ENCODE results near the gene POLDIP2. TPM values are rescaled to one million over a fixed set of nuclear protein-coding genes. Genes with fewer than 3 reads are reported as not detected.

The POLDIP2 gene
- polyA plus RNA-seq, 3 donors, result 87.4 to 92.1 (median 88.0) TPM

- DNase-seq (ENCODE audit: extremely low read depth in 1 of 11, low read depth in 9 of 11, low spot score in 4 of 11), result no peak
These were observed 29.0 kb downstream of the POLDIP2 start for GRCh38 chr17:28328325-28328724.

- no peak for DNase-seq (ENCODE audit: extremely low read depth in 1 of 11, low read depth in 9 of 11, low spot score in 4 of 11)
These were observed 29.6 kb downstream of the POLDIP2 start for GRCh38 chr17:28327709-28328108.

GRCh38 chr17:28327031-28327607 lies 30.2 kb downstream of the POLDIP2 start:
- no peak for DNase-seq (ENCODE audit: extremely low read depth in 1 of 11, low read depth in 9 of 11, low spot score in 4 of 11)

GRCh38 chr17:28326114-28326513 lies 31.2 kb downstream of the POLDIP2 start:
- no peak for DNase-seq (ENCODE audit: extremely low read depth in 1 of 11, low read depth in 9 of 11, low spot score in 4 of 11)

- DNase-seq (ENCODE audit: extremely low read depth in 1 of 11, low read depth in 9 of 11, low spot score in 4 of 11), result no peak
These were observed 32.1 kb downstream of the POLDIP2 start for GRCh38 chr17:28325211-28325610.

- DNase-seq (ENCODE audit: extremely low read depth in 1 of 11, low read depth in 9 of 11, low spot score in 4 of 11), result no peak
These were observed 32.5 kb downstream of the POLDIP2 start for GRCh38 chr17:28324781-28325180.

- no peak for DNase-seq (ENCODE audit: extremely low read depth in 1 of 11, low read depth in 9 of 11, low spot score in 4 of 11)
These were observed 33.0 kb downstream of the POLDIP2 start for GRCh38 chr17:28324267-28324745.

- no peak for DNase-seq (ENCODE audit: extremely low read depth in 1 of 11, low read depth in 9 of 11, low spot score in 4 of 11)
These were observed 36.9 kb downstream of the POLDIP2 start for GRCh38 chr17:28320215-28321061.

- no peak for DNase-seq (ENCODE audit: extremely low read depth in 1 of 11, low read depth in 9 of 11, low spot score in 4 of 11)
These were observed 37.8 kb downstream of the POLDIP2 start for GRCh38 chr17:28319598-28319935.

GRCh38 chr17:28318759-28319597 lies 38.3 kb downstream of the POLDIP2 start, which contains the start of gene TMEM97:
Gene TMEM97, plus strand, starts transcription at chr17:28319200. Its CDS starts 40 bp downstream, at chr17:28319240.
- peak; percentile 86 to 95 (median 92) for DNase-seq (ENCODE audit: extremely low read depth in 1 of 11, low read depth in 9 of 11, low spot score in 4 of 11)

GRCh38 chr17:28317966-28318758 lies 39.2 kb downstream of the POLDIP2 start:
- DNase-seq (ENCODE audit: extremely low read depth in 1 of 11, low read depth in 9 of 11, low spot score in 4 of 11), result no peak

- no peak for DNase-seq (ENCODE audit: extremely low read depth in 1 of 11, low read depth in 9 of 11, low spot score in 4 of 11)
These were observed 40.0 kb downstream of the POLDIP2 start for GRCh38 chr17:28317099-28317965.

- no peak for DNase-seq (ENCODE audit: extremely low read depth in 1 of 11, low read depth in 9 of 11, low spot score in 4 of 11)
These were observed 41.3 kb downstream of the POLDIP2 start for GRCh38 chr17:28315846-28316705.

- DNase-seq (ENCODE audit: extremely low read depth in 1 of 11, low read depth in 9 of 11, low spot score in 4 of 11), result no peak
These were observed 43.5 kb downstream of the POLDIP2 start for GRCh38 chr17:28313841-28314240.

- DNase-seq (ENCODE audit: extremely low read depth in 1 of 11, low read depth in 9 of 11, low spot score in 4 of 11), result no peak
These were observed 50.3 kb downstream of the POLDIP2 start for GRCh38 chr17:28306954-28307401.

- no peak for DNase-seq (ENCODE audit: extremely low read depth in 1 of 11, low read depth in 9 of 11, low spot score in 4 of 11)
These were observed 58.9 kb downstream of the POLDIP2 start for GRCh38 chr17:28298449-28298848.
